NB4 (cell line): ENCODE results near the gene CMSS1.

ENCODE experiments used
- CTCF ChIP-seq: IDR thresholded peaks from one replicate; pipeline ENCODE4 v1.5.1; 2012; ENCODE audit warnings: low read depth, low read length
- MAX ChIP-seq: IDR thresholded peaks from 2 replicates; pipeline ENCODE4 v1.6.1; 2011; ENCODE audit warnings: low read depth, low read length
- MYC ChIP-seq: IDR thresholded peaks from 2 replicates; pipeline ENCODE4 v1.6.1; 2011; ENCODE audit warnings: low read depth, low read length
- POLR2A ChIP-seq: IDR thresholded peaks from 2 replicates; pipeline ENCODE4 v1.6.1; 2011; ENCODE audit warnings: mild to moderate bottlenecking; ENCODE audit not compliant: insufficient read length; ENCODE audit errors: extremely low read depth

- TF ChIP-seq CTCF, result no peak
- TF ChIP-seq MYC, result no peak
- TF ChIP-seq POLR2A, result no peak
- TF ChIP-seq MAX, result no peak
These were observed 221.4 kb downstream of the CMSS1 start for GRCh38 chr3:100039075-100039474.
